HG02623 (cell line): Measurements from ENCODE around the gene NFASC.

Source experiments
- ATAC-seq: cut with Tn5 transposase; IDR thresholded peaks from one replicate; pipeline ENCODE4 v1.9.1; 2021; ENCODE audit warnings: moderate library complexity; ENCODE audit not compliant: unreplicated experiment

Gene NFASC

DNA sequence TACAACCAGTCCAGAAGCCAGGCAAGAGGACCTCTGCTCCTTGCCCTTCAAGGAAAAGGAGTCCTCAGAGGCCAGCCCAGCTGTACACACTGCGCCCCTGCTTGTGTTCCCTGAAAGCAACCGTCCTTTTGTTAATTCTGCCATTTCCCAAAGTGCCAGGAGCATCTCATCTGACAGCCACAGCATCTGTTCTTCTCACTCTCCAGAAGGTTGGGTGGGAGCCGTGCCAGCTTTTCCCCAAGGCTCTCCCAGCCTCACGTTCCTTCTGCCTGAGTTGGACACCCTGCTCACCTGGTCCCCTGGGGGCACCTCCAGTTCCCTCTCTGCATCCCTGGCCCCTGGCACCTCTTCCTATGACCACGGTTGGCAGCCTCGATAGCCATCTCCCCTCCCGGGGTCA lies 161.8 kb downstream of the NFASC start:
- ATAC-seq, result no peak

DNA sequence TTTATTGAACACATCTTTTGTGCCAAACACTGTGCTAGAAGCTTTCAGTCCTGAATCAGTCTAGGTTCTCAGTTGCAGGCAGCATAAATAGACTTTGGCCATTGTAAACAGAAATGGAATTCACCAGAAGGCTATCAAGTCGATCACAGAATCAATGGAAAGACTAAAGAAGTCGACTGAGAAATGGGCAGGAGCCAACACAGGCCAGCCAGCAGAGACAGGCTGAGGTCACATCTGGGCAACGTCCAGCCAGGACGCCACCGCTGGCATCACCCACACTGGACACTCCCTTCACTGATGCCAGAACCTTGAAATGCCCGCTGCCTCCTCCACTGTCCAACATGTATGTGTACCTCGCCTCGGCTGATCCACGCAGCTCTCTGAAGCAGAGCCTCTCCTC lies 166.9 kb downstream of the NFASC start:
- ATAC-seq, result no peak

DNA sequence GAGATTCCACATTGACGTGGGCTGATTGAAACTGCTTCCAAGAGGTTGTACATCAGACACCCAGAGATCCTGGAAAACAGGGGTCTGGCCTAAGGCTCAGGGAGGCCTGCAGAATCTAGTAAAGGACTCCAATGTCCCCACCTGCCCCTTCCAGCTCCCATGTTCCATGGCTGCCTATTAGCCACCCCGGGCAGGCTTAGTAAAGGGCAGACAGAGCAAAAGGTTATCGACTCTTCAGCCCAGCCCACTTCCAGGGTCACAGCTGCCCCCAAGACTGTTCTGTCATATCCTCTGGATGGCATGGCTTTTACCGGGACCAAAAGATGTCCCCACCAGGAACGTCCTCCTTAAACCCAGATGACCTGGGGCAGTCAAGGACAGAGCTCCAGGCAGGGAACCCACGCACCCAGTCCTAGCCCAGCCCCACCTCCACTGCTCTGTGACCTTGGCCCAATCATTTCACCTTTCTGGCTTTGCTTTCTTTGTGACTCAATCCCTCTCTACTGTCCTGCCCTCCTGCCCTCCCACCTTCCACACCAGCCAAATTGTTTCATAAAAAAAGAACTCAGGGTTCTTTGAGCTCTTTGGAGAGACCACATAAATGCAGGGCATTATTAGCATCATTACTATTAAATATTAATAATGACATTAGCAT lies 167.6 kb downstream of the NFASC start:
- ATAC-seq, result no peak

DNA sequence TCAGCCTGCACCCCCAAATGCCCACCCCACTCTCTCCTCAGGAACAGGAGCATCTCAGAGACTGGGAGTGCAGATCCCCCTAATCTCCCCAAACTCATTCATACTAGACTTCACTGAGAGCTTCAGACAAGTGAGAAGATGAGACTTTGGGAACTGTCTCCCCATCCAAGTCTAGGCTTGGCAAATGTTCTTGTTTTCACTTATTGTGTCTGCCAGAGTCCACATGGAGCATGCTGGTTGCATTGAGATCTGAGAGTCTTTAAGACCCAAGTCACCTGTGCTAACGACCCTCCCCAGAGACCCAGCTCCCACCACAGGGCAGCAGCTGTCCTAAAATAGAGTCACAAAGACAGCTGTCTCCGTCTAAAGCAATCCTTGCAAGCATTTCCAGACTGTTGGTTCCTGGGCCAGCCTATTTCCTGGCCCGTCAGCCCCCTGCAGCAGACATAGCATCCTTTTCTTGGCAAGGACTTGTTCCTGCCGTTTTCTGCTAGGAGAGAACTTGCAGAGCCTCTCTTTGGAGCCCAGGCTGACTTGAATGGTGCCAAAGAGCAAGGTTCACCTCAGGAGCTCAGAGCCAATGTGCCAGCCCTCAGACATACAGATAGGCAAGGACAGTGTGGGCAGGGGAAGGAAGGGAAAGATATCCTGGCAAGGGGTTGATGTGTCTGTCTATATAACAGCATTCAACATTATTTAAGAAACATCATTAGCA lies 170.5 kb downstream of the NFASC start:
- ATAC-seq, result no peak

DNA sequence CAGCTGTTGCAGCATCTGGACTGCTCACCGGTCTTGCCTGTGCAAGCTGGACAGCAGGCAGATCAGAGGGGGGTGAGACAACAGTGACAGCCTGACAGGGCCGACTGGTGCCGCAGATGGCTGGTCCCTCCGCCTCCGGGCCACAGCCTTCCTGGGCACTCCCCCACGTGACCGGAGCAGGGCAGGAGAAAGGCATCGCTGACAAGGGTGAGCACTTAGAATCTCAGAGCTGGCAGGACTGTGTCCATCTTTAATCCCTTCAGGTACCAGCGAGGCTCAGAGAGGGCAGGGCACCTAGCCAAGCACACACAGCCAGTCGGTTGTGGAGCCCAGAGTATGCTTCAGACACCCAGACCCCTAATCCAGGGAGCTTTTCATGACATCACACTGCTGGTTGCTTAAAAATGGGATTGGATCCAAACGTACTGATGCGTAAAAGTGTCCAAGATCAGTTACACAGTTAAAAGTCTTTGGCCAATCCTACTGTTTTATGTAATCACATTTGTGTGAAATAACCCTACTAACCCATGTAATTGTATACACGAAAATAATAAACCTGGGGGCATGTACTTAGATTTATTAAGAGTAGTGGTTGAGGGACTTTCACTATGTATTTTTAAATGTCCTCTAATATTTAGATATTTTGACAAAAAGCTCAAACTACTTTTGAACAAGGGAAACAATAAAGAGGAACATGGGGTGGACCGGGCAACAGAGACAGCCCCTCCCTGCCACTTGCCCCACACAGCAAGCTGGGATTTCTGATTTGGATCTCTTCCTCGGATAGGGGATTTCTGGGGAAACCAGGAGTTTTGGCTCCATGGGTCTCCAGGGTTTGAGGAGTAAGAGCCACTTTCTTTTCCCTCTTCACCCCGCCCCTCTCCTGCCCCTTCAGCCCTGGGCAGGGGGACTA lies 171.6 kb downstream of the NFASC start:
- no peak for ATAC-seq

DNA sequence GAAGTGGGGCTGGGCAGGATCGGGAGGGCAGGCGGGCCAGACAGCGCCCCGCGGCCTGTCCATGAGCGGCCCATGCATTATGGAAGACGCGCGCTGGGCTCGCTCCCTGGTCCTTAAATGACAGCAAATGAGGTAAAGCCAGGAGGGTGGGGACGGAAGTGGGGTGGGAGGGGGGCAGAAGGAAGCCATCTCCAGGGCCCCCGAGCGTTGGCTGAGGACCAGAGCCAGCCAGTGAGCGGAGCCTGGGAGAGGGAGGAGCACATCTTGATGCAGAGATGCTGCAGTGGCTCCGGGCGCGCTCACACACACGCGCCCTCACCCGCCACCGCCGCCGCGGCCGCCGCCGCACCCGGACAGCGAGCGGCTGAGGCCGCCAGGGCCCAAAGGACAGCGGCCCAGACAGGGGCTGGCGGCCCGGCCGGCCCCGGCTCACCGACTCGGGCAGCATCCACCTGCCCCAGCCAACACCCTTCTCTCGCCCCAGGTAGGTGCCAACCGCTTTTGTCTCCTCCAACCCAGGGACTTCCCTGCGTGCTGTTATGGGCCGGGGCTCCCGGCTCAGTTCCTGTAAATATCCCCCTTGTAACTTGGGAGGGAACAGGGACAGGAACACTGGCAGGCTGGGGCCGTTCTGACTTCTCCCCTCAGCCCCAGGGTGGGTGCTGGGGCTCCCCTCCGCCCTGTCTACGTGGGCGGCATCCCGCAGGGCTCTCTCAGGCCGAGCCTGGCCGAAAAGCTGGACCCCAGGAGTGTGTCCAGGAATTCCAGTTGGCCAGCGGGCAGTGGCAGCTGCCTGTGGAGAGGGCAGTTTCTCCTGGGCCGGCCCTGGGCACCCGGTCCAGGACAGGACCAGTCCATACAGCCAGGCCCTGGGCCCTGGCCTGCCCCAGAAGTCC lies 172.5 kb downstream of the NFASC start, which contains the start of gene CNTN2:
CNTN2 (plus strand) TSS at position 302 of the 896 bp plus-strand sequence. CDS start 9,974 bp downstream, outside the sequence.
- no peak for ATAC-seq

DNA sequence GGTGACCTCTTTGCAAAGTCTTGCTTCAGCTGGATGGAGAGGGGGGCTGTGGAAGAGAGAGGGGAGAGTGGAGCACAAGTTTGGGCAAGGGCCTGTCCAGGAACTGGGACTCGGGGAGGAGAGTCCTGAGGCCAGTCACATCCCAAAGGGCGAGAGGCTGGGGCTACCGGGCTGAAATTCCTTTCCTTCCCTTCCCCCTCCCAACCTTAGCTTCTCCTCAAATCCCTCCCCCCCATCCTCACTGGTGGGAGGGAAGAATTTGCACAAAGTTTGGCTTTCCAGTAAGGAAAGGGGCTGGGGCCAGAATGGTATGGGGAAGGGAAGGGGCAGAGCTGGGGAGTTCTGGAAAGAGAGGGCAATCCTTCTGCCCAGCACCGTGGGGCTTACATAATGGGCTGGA lies 173.2 kb downstream of the NFASC start:
- no peak for ATAC-seq

DNA sequence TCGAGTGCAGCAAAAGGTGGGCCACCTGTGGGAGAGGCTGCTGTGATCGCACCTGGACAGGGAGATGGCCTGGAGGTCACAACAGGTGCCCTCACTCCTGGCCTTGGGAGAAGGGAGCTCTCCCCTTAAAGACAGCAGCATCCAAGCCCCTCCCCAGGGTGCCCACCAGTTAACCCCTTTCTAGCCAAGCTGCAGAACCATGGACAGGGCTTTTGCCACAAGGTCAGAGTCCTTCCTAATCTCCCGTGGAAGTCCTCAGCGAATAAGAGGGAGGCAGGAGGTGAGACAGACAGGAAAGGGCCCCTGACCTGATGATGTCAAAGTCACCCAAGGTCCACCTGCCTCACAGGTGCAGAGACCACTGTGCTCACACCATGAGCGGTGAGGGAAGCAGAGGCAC lies 174.1 kb downstream of the NFASC start:
- ATAC-seq, result no peak

DNA sequence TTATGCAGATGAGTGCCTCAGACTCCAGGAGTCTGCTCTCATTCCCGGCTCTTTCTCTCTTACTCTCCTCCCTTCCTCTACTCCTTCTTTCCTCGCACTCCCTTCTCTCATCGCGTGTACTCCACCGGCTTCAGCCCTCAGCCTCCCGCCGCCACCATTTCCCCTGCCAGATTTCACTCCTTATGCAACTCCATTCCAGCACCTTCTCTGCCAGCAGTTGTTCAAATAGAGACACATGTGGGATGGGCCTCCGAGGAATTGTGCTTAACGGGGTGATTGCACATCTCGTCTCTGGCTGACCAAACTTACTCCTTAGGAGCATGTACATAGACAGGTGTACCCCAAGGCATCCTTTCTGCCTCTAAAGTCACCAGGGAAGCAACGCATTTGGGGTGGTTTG lies 174.5 kb downstream of the NFASC start:
- no peak for ATAC-seq

DNA sequence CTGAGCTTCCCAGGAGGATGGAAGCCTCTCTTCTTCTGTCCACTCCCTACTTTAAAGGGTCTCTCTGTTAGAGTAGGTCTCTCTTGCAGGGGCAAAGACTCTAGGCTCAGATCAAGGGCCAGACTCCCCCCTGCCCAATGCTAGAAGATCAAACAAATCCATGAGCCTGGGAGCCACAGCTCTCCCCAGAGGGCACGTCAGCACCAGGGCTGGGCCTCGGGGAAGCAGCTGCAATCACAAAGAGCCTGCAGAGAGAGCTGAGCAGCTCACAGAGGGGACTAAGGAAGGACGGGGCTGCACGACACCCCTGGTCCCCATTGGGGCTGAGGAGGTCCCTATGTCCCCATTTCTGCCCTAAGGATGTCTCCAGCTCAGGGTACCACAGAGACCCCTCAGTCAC lies 176.2 kb downstream of the NFASC start:
- ATAC-seq, result no peak

DNA sequence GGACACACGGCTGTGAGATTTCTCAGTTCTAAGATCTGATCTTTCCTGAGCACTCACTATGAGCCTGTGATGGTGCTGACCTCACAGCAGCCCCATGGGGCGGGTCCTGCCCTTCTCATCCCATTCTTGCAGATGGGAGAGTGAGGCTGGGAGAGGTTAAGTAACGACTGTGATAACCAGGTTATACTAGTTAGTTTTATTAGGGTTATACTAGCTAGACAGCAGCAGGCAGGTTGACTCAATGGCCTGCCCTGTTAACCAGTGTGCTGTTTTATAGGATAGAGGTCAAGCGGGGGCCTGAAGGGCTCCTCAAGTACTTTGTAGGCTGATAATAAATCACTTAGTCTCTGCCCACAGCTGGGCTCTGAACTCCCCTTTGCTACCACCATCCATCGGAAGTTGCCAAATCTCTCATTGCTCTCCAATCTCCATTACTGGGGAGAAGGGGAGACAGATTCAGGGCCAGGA lies 177.1 kb downstream of the NFASC start:
- no peak for ATAC-seq

DNA sequence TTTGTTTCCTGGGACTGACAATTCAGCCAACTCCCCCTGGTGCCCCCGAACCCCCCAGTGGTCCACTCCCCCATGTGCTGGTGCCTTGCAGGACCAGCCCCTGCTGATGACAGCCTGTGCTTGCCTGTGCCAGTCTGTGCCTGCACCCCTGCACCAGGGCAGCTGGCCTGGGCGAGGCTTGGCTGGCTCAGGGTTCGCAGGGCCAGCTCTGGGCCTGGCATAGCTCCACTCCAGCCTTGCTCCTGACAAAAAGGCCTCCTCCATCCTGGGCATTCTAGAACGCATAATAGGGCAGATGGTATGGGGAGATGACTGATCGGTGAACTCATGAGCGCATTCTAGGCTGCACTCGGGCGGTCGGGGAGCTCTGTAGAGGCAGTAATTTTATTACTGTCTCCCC lies 177.7 kb downstream of the NFASC start:
- ATAC-seq, result no peak

DNA sequence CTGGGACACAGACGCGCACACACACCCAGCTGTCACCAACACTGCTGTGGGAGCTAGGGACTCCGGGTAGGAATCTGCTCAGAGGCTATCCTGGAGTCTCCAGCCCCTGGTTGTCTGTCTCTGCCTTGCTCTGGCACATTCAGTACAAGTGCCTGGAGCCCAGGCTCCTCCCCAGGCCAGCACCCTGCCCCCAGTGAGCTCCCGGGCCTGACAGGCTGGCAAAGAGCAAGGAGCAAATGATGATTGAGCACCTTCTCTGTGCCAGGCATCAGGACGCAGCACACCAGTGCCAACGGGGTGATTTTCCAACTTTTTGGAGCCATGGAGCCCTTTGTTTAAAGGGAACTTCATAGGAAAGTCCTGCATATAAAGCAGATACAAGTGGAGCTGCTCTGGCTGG lies 178.8 kb downstream of the NFASC start:
- no peak for ATAC-seq

DNA sequence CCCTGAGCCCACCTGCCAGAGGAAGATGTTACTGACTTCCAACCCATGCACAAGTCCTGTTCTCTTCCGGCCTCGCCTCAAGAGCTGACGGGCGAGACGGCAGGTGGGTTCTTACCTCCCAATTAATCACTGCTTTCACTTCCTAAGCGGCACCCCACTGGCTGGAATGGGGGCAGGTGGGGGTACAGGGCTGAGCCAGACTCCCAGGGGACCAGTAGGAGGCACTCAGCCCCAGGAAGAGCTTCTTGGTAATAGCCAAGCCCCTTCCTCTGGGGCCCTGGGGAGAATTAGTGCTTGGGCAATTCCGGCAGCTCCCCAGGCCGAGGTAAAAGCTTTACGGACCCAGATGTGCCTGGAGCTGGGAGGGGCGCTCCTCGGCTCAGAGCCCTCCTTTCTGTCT lies 182.0 kb downstream of the NFASC start:
- no peak for ATAC-seq

DNA sequence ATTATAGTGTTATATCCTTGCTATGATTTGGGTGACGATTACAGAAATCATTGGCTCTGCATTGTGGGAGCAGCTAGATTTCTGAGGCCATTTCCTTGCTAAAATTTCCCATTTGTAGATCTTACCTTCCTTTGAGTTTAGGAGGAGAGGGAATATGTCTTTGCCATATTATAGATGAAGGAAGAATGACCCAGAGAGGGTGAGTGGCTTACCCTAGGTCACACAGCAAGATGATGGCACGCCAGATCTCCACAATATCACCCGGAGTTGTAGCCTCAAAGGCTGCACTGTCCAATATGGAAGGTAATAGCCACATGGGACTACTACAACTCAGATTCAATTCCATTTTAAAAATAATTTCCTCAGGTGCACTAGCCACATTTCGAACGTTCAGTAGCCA lies 182.6 kb downstream of the NFASC start:
- ATAC-seq, result no peak

DNA sequence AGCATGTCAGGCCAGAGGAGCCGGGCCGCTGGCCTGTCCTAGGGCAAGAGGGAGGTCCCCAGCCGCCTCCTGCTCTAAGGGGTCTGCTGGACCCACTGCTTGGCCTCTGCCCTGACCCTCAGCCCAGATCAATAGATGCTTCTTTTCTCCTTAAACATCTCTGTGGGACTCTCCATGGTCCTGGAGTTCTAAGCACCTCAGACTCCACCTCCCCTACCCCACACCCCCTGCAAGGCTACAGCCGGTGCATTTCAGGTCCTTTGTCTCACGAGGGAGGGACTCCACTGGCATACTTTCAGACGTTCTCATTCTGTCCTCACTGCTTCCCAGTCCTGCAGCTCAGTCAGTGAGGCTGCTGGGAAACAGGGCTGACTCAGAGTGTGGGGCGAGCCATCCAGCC lies 183.4 kb downstream of the NFASC start:
- ATAC-seq, result no peak

DNA sequence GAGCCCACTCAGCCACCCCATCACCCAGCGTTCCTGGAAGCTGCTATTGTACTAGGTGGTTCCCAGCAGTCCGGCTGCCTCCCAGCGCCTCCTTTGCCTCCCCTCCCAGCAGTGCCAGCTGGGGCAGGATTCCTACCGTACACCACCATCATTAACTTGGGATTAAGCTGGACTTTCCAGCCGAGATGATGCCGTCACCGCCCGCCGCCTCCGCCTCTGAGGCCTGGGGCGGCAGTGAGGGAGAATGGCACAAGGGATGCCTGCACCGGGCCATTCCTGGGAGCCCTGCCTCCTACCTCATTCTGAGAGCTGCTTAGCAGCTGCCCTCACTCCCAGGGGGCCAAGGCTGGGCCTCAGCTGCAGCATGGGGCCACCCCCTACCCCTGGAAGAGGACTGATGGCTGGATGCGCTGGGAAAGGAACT lies 185.5 kb downstream of the NFASC start:
- no peak for ATAC-seq

DNA sequence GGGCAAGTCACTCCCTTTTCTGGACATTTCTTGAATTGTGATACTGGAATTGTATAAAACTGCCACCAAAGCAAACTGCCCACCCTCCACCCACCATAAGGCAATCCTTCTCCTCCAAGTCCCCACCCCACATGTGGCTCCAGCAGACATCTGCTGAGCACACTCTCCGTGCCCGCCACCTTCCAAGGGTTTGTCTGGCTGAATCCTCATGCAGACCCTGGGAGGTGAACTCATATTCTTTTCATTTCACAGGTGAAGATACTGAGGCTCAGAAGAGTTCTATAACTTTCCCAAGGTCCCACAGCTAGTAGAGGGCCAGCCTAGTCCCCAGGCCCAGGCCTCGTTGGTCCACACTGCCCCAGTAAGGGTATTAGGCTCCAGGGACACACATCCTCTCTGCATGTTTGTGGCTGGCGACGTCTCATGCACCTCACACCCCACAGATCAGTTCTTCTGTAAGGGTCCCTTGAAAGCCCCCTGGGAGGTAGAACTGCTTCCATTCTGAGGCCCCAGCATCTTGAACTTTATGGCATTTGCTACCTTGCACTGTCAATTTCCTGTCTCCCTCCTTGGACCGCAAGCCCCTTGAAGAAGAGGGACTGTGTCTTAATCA lies 186.4 kb downstream of the NFASC start:
- no peak for ATAC-seq

DNA sequence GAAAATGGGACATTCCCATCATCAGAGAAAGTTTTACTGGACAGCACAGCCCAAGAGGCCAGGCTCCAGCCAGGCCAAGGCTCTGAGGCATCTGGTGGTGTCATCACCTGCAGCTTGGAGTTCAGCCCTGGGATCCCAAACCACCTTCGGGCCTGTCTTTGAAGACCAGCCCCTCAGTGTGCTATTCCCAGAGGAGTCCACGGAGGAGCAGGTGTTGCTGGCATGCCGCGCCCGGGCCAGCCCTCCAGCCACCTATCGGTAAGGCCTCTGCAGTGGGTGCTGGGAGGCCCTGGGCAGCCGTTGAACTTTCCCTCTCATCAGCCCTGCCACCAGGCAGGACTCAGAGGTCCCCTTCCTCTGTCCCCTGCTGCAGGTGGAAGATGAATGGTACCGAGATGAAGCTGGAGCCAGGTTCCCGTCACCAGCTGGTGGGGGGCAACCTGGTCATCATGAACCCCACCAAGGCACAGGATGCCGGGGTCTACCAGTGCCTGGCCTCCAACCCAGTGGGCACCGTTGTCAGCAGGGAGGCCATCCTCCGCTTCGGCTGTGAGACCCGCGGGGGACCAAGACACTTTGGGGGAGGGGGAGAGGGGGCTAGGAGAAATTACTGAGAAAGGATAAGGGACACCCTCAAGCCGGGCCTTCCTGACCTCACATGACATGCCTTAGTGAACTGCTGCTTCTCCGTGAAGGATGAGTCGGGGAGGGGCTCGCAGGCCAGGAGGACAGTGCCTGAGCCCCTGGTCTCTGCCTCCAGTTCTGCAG lies 187.3 kb downstream of the NFASC start:
- no peak for ATAC-seq
